ENCODE data around the gene ADGRB3. TPM values are rescaled to one million over a fixed set of nuclear protein-coding genes. Genes with fewer than 3 reads are reported as not detected.

ADGRB3 gene
- total and polyA plus RNA-seq, 2 donors (not counting 3 experiments of a cell fraction or from before 2014, with no cell fraction given): not detected

Small RNA genes within 50 kb of the gene (small RNA-seq; reads per million reads assigned to genes)
- not detected for gene AL606923.1 (ENCODE audit: insufficient read depth, insufficient read length, low read depth, low replicate concordance)
